Measurements from ENCODE around the gene GRIA1. TPM values are rescaled to one million over a fixed set of nuclear protein-coding genes. Genes with fewer than 3 reads are reported as not detected.

GRIA1 gene
- total and polyA plus RNA-seq, 2 of the 4 experiments (the other 2 are of a cell fraction): 0.48 to 1.3 TPM

DNA sequence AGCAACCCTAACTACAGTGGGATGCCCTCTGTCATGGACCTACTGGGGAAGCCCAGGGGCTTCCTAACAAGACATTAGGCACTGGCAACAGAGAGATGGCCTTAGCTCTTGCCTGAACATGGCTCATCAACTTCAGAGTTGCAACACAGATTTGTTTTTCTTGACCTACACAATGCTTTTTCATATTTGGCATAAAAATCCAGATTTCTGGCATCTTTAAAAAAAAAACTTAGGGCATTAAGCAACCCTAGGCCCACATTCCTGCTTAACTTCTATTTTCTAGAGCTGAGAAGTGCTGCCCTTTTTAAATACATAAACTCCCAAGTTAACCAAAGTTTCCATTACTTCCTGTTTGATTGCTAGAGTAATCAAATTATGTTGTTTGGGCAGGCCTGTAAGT is 8.0 kb downstream of the GRIA1 start:
- H3K56ac ChIP-seq (ENCODE audit: extremely low read depth, insufficient read depth, low read length): no peak overlapping the region
- no peak overlapping the region for H3K23ac ChIP-seq (ENCODE audit: low read depth, low read length)
- H3K4ac ChIP-seq (ENCODE audit: low read depth, low read length): no peak overlapping the region
- dilution Hi-C loops (cut with HindIII; ENCODE audit: low sequenced_read_pairs, unreplicated experiment) (no loop called here), intact Hi-C loops (cut with micrococcal nuclease) (loop anchor here (2.0 kb wide), 1 partner anchor 120 kb away; no protein-coding TSS in a partner anchor), in situ Hi-C loops (cut with MboI; ENCODE audit: low sequenced_read_pairs) (no loop called here)
- H4K8ac ChIP-seq (ENCODE audit: low read depth in 2 of 2, low read length in 2 of 2): no peak overlapping the region
- 0 out of 2 replicates have a peak, but pooled peaks cover 2% of the 10 kb centered on the region for H3K9me1 ChIP-seq (ENCODE audit: insufficient read depth, low read length)
- no peak overlapping the region for H3K4me2 ChIP-seq (ENCODE audit: low read depth, low read length)
- ATAC-seq (ENCODE audit: low read depth) (no peak), DNase-seq (no peak)
- no peaks in the 10 kb centered on the region for H3K36me3 ChIP-seq (ENCODE audit: control insufficient read depth, insufficient read depth, low read length)
- peak overlapping the region; percentile 80; the same call in 1 of the 2 replicates for H3K18ac ChIP-seq (ENCODE audit: low read depth, low read length)
- H4K5ac ChIP-seq (ENCODE audit: low read depth, low read length): no peak overlapping the region
- H3K9me3 ChIP-seq (ENCODE audit: control insufficient read depth, insufficient read depth, low read length): no peaks in the 10 kb centered on the region
- no peak overlapping the region for H4K91ac ChIP-seq (ENCODE audit: insufficient read depth, low read depth, low read length)
- no peaks in the 10 kb centered on the region for H3K79me1 ChIP-seq (ENCODE audit: low read depth in 1 of 2, low read length in 2 of 2)
- H3K4me1 ChIP-seq (ENCODE audit: control insufficient read depth, insufficient read depth, low read length): no peaks in the 10 kb centered on the region; the same call in 1 of the 2 replicates
- no peak for TF ChIP-seq RAD21 (IDR thresholded peaks at IDR 0.05; ENCODE audit: low read length)
- no peak for TF ChIP-seq MAZ (IDR thresholded peaks at IDR 0.05; ENCODE audit: borderline replicate concordance, low read depth, low read length)
- TF ChIP-seq MAFK (IDR thresholded peaks at IDR 0.05; ENCODE audit: low read depth, low read length): no peak
- no peak for TF ChIP-seq SMC3 (IDR thresholded peaks at IDR 0.05; ENCODE audit: low read depth, low read length)
- TF ChIP-seq, protein P1, sequence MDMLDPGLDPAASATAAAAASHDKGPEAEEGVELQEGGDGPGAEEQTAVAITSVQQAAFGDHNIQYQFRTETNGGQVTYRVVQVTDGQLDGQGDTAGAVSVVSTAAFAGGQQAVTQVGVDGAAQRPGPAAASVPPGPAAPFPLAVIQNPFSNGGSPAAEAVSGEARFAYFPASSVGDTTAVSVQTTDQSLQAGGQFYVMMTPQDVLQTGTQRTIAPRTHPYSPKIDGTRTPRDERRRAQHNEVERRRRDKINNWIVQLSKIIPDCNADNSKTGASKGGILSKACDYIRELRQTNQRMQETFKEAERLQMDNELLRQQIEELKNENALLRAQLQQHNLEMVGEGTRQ (IDR thresholded peaks at IDR 0.05; ENCODE audit: low read depth, low read length): no peak
- TF ChIP-seq MXI1 (IDR thresholded peaks at IDR 0.05; ENCODE audit: borderline replicate concordance, low read depth, low read length): no peak
- no peak for TF ChIP-seq CEBPB (IDR thresholded peaks at IDR 0.05; ENCODE audit: low read depth, low read length)
- TF ChIP-seq, protein P2, sequence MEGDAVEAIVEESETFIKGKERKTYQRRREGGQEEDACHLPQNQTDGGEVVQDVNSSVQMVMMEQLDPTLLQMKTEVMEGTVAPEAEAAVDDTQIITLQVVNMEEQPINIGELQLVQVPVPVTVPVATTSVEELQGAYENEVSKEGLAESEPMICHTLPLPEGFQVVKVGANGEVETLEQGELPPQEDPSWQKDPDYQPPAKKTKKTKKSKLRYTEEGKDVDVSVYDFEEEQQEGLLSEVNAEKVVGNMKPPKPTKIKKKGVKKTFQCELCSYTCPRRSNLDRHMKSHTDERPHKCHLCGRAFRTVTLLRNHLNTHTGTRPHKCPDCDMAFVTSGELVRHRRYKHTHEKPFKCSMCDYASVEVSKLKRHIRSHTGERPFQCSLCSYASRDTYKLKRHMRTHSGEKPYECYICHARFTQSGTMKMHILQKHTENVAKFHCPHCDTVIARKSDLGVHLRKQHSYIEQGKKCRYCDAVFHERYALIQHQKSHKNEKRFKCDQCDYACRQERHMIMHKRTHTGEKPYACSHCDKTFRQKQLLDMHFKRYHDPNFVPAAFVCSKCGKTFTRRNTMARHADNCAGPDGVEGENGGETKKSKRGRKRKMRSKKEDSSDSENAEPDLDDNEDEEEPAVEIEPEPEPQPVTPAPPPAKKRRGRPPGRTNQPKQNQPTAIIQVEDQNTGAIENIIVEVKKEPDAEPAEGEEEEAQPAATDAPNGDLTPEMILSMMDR (conservative IDR thresholded peaks at IDR 0.05; ENCODE audit: low read depth, low read length): no peak
- TF ChIP-seq FOS (IDR thresholded peaks at IDR 0.05; ENCODE audit: low read depth, low read length): no peak
- TF ChIP-seq, protein P3, sequence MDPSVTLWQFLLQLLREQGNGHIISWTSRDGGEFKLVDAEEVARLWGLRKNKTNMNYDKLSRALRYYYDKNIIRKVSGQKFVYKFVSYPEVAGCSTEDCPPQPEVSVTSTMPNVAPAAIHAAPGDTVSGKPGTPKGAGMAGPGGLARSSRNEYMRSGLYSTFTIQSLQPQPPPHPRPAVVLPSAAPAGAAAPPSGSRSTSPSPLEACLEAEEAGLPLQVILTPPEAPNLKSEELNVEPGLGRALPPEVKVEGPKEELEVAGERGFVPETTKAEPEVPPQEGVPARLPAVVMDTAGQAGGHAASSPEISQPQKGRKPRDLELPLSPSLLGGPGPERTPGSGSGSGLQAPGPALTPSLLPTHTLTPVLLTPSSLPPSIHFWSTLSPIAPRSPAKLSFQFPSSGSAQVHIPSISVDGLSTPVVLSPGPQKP (IDR thresholded peaks at IDR 0.05; ENCODE audit: borderline replicate concordance, low read depth, low read length): no peak
- no peak for TF ChIP-seq NFE2L2 (IDR thresholded peaks at IDR 0.05; ENCODE audit: low read depth, low read length)
- TF ChIP-seq POLR2A (IDR thresholded peaks at IDR 0.05; ENCODE audit: low read depth, low read length): no peak
- no peak for TF ChIP-seq RCOR1 (IDR thresholded peaks at IDR 0.05; ENCODE audit: insufficient replicate concordance, low read length)
- no peak for TF ChIP-seq RFX5 (IDR thresholded peaks at IDR 0.05; ENCODE audit: low read depth, low read length)
- TF ChIP-seq CHD1 (IDR thresholded peaks at IDR 0.05; ENCODE audit: low read depth, low read length): no peak
- no peak for TF ChIP-seq BHLHE40 (IDR thresholded peaks at IDR 0.05; ENCODE audit: low read depth, low read length)
- H2BK20ac ChIP-seq (ENCODE audit: low read depth, low read length): no peak overlapping the region
- H3K4me3 ChIP-seq (ENCODE audit: insufficient read depth, low read depth, low read length): no peak overlapping the region
- no peaks in the 10 kb centered on the region for H3K27me3 ChIP-seq (ENCODE audit: control insufficient read depth, insufficient read depth, low read length)
- CTCF ChIA-PET: interaction anchor here (0.6 to 4.1 kb wide), 3 partner anchors 91 to 467 kb away, joined by 4 to 27 read pairs (median 5); no protein-coding TSS in a partner anchor
- no peak overlapping the region for H2BK5ac ChIP-seq (ENCODE audit: low read depth, low read length, poor library complexity, severe bottlenecking)
- no peak overlapping the region for H2BK15ac ChIP-seq (ENCODE audit: low read depth, low read length)
- no peak overlapping the region for H2AK9ac ChIP-seq (replicated peaks; ENCODE audit: low read depth, low read length, poor library complexity)
- H3K14ac ChIP-seq (replicated peaks; ENCODE audit: low read depth, low read length): no peak overlapping the region
- peak overlapping the region; percentile 6; the same call in 1 of the 2 replicates for H3K27ac ChIP-seq (ENCODE audit: insufficient read depth, low read length)
- POLR2A ChIA-PET (ENCODE audit: unreplicated experiment): no interaction called here
- H2AK5ac ChIP-seq (ENCODE audit: low read depth, low read length): no peak overlapping the region
- BruUV-seq (replicated peaks): no TSS peak
- no peak overlapping the region for H2BK120ac ChIP-seq (ENCODE audit: low read depth, low read length)
- H4K20me1 ChIP-seq (ENCODE audit: insufficient read depth, low read length): no peaks in the 10 kb centered on the region
- H2AFZ ChIP-seq (replicated peaks; ENCODE audit: low read length, poor library complexity): no peak overlapping the region
- no peak overlapping the region for H3K9ac ChIP-seq (ENCODE audit: low read depth, low read length)
